Left hindlimb (tissue), 1 donor: ENCODE measurements around the gene SLC44A5.
"Not testable (repeated sequence)": the region's sequence is repeated elsewhere in the genome, so short reads cannot be mapped to it uniquely, and the experiment has no call there.

ENCODE experiments used
- DNase-seq: peaks from one replicate; pipeline ENCODE4 v3.0.0-alpha.2; 2018

Gene SLC44A5

GRCh38 chr1:75520862-75521475 lies 89.9 kb downstream of the SLC44A5 start:
- DNase-seq, result no peak

DNA sequence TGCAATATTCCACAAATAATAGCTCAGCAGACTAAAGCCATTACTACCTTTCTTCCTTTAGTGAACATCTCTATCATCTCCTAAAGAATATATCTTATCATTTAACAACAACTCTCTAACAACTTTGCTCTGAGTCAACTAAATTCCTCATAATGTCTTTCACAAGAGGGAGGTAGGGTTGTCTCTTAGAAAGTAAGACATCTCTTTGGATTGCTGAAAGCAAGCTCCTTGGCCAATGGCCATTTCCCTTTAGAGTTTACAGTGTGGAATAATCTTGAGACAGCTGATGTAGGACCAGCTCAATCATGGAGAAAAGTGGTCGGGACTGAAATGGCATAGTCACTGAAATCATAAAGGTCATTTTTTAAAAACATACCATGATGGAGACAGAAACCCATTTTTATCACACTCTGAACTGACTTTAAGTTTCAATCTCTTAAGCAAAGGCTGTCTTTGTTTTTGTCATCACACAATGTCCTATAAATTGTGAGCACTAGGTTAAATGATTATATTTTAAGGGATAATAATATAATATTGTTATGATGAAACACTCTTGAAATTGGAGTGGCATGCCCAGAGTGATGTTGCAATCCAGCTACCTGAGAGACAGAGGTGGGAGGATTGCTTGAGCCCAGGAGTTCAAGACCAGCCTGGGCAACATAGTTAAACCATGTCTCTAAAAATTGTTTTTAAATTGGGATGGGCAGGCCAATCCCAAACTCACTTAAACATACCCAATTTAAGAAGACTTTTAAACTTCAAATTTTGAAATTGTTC lies 91.1 kb downstream of the SLC44A5 start:
- DNase-seq, result no peak

- no peak for DNase-seq
These were observed 92.2 kb downstream of the SLC44A5 start for GRCh38 chr1:75518686-75519085.

- no peak for DNase-seq
These were observed 96.6 kb downstream of the SLC44A5 start for GRCh38 chr1:75514270-75514669.

DNA sequence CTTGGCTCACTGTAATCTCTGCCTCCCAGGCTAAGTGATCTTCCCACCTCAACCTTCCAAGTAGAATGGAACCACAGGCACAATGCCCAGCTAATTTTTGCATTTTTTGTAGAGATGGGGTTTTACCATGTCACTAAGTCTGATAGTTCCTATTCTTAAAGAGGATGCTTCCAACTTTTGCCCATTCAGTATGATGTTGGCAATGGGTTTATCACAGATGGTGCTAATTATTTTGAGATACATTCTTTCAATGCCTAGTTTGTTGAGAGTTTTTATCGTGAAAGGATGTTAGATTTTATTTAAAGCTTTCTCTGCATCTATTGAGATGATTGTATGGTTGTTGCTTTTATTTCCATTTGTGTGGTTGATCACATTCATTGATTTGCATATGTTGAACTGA lies 103.9 kb downstream of the SLC44A5 start:
- no peak for DNase-seq

DNA sequence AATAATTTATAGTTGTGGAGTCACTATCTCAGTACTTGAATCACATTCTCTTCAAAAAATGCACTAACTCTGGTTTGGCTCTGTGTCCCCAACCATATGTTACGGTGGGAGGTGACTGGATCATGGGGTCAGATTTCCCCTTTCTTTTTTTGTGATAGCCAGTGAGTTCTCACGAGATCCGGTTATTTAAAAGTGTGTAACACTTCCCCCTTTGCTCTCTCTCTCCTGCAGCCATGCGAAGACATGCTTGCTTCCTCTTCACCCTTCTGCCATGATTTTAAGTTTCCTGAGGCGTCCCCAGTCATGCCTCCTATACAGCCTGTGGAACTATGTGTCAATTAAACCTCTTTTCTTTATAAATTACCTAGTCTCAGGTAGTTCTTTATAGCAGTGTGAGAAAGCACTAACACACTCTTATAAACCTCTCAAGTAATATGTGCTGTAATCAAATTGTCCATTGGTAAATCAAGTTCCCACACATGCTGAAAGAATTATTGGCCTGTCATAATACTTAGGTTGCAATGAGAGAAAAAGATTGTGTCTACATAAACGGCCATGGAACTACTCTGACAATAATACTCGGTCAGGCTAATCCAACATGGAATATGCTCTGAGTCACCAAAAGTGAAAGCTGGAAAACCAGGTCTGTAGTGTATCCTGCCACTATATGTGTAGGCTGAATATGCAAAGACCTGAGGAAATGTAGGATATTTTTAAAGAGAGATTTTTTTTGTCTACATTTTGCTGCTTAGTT lies 107.5 kb downstream of the SLC44A5 start:
- DNase-seq, result no peak

GRCh38 chr1:75502776-75503175 lies 108.1 kb downstream of the SLC44A5 start:
- no peak for DNase-seq

- DNase-seq, result no peak
These were observed 109.2 kb downstream of the SLC44A5 start for GRCh38 chr1:75501577-75502295.

GRCh38 chr1:75492011-75492410 lies 118.9 kb downstream of the SLC44A5 start:
- DNase-seq, result no peak

DNA sequence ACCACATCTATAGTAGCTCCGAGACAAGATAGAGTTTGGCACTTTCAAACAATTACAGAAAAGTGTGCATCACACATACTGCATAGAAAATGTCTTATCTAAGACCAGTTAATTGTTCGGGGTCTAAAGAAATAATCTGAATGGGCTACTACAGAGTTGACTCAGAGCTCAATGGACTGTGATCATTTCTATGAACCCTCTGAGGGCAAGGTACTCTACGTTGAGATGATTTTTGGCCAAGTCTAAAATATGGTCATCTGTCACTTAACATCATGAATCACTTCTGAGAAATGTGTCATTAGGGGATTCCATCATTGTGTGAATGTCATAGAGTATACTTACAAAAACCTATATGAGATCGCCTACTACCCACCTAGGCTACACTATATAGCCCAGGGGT lies 123.5 kb downstream of the SLC44A5 start:
- DNase-seq, result no peak

- no peak for DNase-seq
These were observed 126.1 kb downstream of the SLC44A5 start for GRCh38 chr1:75484789-75485188.

DNA sequence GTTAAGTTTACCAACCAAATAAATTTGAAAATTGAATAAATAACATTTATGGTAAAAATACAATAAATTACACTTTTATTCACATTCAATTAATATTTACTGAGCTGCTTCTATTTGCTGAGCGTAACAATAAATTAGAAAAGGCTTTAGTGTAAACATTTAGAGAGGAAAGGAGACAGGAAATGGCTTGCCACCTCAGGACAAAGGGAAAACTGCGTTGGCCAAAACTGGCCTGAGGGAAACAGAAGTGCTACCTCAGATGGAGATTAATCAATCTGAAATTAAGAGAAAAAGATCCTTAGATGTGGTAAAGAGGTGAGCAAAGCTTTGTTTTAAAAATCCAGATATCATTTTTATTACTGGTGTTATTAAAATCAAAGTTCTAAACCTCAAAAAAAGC lies 128.0 kb downstream of the SLC44A5 start:
- DNase-seq, result no peak

DNA sequence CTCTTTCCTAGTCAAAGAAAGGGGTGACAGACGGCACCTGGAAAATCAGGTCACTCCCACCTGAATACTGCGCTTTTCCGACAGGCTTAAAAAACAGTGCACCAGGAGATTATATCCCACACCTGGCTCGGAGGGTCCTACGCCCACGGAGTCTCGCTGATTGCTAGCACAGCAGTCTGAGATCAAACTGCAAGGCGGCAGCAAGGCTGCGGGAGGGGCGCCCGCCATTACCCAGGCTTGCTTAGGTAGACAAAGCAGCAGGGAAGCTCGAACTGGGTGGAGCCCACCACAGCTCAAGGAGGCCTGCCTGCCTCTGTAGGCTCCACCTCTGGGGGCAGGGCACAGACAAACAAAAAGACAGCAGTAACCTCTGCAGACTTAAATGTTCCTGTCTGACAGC lies 134.4 kb downstream of the SLC44A5 start:
- DNase-seq, result not testable (repeated sequence)

- no peak for DNase-seq
These were observed 135.2 kb downstream of the SLC44A5 start for GRCh38 chr1:75475696-75476095.

DNA sequence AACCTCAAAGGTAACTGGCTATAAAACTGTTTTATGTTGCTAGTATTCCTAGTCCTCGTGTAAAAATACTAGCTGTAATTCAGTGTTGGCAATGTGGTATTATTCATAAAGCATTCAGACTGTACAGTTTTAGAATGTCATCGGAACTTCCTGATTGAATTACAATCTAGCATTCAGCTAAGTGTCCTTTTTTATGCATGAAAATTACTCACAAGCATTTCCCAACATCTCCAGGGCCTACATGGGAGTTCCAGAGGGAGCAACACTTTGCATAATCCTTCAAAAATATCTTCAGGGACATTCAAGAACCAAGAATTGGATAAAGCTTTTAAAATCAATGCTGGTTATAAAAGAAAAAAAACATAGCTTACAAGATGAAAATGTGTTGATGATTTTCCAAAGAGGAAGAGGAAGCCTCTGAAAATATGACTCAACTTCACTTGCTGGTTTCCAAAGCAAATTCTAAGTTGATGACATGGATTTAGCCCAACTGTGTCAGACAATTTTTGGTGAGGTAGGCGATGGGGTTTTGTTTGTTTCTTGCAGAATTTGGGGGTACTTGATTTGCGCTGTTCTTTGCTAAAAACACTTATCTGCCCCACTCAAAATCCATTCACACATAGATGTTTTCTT lies 137.8 kb downstream of the SLC44A5 start:
- no peak for DNase-seq

DNA sequence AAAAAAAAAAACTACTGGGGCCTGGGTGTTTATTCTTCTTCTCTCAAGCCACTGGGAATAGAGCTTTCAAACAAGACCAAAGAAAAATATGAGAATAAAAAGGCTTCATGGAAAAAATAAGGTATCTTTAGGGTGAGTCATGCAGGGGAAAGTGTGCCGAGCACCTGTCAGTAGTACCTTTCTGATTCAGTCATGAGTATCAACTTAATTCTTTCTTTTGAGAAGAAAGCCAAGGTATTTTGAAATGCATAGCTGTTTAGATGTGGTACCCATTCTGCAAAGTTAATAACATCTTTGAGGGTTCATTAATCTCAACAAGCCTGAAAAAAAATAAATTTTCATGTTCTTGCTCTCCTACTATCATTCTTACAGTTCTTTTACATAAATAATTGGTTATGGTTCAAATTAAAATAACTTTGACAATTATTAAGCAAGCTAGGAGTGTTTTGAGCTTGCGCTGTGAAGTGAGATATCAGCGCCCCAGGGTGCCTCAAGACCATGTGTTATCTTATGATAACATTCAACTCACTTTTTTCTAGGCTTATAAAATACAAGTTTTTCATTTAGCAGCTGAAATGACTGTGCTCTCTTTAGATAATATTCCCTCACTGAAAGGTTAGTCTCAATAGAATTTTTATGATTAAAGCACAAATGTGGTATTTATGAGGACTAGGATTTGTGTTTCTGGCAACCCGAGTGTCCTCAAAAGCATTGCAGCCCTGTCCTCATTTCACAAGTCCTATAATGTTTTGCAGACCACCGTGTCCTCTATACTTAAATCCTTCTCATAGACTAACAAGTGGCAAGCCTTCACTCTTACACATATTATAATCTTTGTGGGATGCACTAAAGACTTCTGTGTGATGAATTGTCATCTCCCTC lies 138.6 kb downstream of the SLC44A5 start:
- no peak for DNase-seq

GRCh38 chr1:75471252-75471651 lies 139.7 kb downstream of the SLC44A5 start:
- DNase-seq, result no peak

- no peak for DNase-seq
These were observed 140.5 kb downstream of the SLC44A5 start for GRCh38 chr1:75470448-75470847.

DNA sequence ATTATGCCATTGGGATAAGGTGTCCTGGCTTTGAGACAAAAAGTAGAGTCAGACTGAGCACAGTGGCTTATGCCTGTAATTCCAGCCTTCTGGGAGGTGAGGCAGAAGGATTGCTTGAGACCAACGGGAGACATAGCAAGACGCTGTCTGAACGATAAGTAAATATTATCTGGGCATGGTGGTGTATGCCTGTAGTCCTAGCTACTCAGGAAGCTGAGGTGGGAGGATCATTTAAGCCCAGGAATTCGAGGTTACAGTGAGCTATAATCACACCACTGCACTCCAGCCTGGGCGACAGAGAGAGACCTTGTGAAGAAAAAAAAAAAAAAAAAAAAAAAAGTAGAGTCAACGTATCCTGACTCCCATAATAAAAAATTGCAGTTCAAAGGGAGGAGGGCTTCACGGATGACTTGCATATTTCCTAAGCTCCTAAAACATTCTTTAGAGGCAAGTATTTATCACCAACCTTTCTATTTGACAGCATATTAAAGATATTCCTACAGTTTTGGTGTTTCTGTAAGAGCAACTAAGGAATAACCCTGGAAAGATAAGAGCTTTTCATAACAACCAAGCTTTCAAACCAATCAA lies 141.2 kb downstream of the SLC44A5 start:
- DNase-seq, result no peak

DNA sequence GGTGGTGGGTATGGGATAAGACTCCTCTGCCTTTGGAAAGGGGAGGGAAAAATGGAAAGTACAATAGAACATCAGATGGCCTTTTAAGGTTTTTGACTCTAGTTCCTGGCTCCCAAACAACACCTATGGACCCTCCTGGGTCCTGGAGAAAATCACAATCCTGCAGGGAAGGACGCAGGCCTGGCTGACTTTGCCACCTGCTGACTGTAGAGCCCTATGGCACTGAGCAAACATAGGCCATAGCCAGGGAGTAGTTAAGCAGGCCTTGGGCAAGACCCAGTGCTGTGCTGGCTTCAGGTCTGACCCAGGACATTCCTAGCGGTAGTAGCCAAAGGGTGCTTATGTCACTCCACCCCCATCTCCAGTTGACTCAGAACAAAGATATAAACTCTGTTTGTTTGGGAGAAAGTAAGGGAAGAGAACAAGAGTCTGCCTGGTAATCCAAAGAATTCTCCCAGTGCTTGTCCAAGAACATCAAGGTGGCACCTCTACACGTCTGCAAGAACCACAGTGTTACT lies 149.0 kb downstream of the SLC44A5 start:
- DNase-seq, result no peak

DNA sequence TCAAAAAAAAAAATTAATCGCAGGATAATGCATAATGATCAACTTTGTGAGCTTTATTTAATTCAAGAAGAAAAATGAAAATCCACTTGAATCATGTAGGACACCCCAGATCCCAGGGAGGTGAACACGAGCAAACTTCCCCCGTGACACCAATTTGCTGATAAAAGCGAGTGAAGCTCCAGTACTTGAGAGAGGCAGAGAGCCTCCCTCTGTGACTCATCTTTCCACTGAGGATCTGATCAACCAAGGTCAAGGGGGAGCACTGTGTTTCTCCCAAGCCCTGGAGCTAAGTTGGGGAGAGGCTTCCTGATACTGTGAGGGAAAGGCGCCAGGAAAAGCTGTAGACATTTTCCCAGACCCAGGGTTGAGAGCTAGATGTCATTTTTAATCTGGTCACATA lies 160.9 kb downstream of the SLC44A5 start:
- DNase-seq, result no peak
